ENCODE results near the gene DLG1. TPM values are rescaled to one million over a fixed set of nuclear protein-coding genes. Genes with fewer than 3 reads are reported as not detected.

DLG1 gene
- total and polyA plus RNA-seq, 12 donors: 14.1 to 74.6 (median 58.4) TPM

DNA sequence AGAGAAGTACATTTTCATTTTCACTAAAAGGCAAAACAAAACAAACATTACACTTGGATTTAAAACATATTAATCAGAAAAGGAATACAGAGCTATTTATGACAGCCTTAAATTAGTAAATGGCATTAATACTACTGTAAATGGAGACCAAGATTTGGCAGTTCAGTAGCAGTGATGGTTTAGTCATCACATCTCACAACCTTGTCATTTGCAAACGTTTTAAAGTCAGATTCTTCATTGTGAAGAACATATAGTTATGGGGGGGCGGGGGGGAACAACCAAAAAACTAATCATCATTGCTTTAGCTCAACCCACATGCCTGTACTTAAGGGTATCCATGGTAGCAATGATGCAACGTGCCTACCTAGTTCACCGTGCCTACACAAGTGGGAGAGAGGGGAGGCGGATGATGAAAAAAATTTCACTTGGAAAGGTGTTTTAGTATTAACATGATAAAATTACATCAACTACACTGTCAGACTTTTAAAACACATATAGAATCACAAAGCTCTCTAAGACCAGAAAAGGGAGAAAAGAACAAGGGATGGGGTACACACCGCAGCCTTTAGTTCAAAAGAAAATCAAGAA is 40.1 kb downstream of the DLG1 start:
- WGBS, 4 donors: 58 to 71% (median 65%) methylated on average over 6 of the region's 6 CpGs
- Histone ChIP-seq H3K36me3 (replicated peaks in 1 of 2) (no peaks in the 10 kb centered on the region), H3K9me3 (replicated peaks in 1 of 3) (no peaks in the 10 kb centered on the region), H3K4me1 (replicated peaks in 1 of 2) (no peaks in the 10 kb centered on the region), H3K27ac (no peak overlapping the region), H3K27me3 (no peaks in the 10 kb centered on the region), H3K4me3 (no peak overlapping the region)
- intact Hi-C loops (cut with DNase I): loop anchor here in 1 of 2 donors (5.0 kb wide), 1 partner anchor 254 kb away; no protein-coding TSS in a partner anchor
- no peak for TF ChIP-seq POLR2A (IDR thresholded peaks at IDR 0.05)
- no peak for TF ChIP-seq CTCF (IDR thresholded peaks at IDR 0.05)
- no peak for DNase-seq

GRCh38 chr3:197257711-197258110 is 40.7 kb downstream of the DLG1 start:
- WGBS, 4 donors: 83 to 91% (median 88%) methylated on average over 5 of the region's 5 CpGs
- no peak for TF ChIP-seq CTCF (IDR thresholded peaks at IDR 0.05)
- no peak for TF ChIP-seq POLR2A (IDR thresholded peaks at IDR 0.05)
- H3K27ac ChIP-seq: no peak overlapping the region
- H3K27me3 ChIP-seq: no peaks in the 10 kb centered on the region
- H3K4me1 ChIP-seq (replicated peaks in 1 of 2): no peaks in the 10 kb centered on the region
- DNase-seq: no peak
- intact Hi-C loops (cut with DNase I): loop anchor here in 1 of 2 donors (5.0 kb wide), 1 partner anchor 255 kb away; no protein-coding TSS in a partner anchor
- H3K9me3 ChIP-seq (replicated peaks in 1 of 3): no peaks in the 10 kb centered on the region
- no peak overlapping the region for H3K4me3 ChIP-seq
- H3K36me3 ChIP-seq (replicated peaks in 1 of 2): no peaks in the 10 kb centered on the region

DNA sequence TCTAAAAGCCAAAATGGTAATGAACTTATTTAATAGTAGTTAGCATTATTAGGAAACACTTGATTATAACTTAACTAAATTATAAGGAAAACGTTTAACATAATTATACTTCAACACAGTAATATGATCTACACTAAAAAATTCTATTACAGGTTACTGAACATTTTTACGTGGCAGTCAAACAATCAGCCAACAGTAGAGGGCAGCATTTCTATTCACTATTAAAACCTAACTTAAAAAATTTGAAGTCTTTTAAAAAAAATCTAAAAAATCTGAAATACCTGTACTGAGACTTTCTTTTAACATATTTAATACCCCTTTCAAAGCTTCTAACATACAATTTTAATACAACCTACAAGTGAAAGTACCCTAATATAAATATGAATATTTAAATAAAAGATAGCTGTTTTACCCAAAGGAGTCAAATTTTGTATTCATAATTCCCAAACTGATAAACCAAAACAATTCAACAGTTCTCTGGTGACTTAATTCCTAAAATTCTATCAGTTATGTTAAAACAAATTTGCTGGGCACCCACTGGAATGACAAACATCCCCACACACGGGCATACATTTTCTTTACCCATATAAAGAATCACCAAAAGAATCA is 41.5 kb downstream of the DLG1 start:
- H3K4me3 ChIP-seq: no peak overlapping the region
- intact Hi-C loops (cut with DNase I): loop anchor here in 1 of 2 donors (5.0 kb wide), 1 partner anchor 255 kb away; no protein-coding TSS in a partner anchor
- no peak overlapping the region for H3K27ac ChIP-seq
- TF ChIP-seq CTCF (IDR thresholded peaks at IDR 0.05): peak; percentile 54 to 81 (median 70)
- no peak for TF ChIP-seq POLR2A (IDR thresholded peaks at IDR 0.05)
- H3K4me1 ChIP-seq (replicated peaks in 1 of 2): no peaks in the 10 kb centered on the region
- H3K27me3 ChIP-seq: no peaks in the 10 kb centered on the region
- no peaks in the 10 kb centered on the region for H3K36me3 ChIP-seq (replicated peaks in 1 of 2)
- whole genome bisulfite sequencing, 4 donors: 16 to 25% (median 23%) methylated on average over 3 of the region's 3 CpGs
- peak in 5 of 7 donors; percentile 23 to 62 (median 43) for DNase-seq
- H3K9me3 ChIP-seq (replicated peaks in 1 of 3): no peaks in the 10 kb centered on the region

DNA sequence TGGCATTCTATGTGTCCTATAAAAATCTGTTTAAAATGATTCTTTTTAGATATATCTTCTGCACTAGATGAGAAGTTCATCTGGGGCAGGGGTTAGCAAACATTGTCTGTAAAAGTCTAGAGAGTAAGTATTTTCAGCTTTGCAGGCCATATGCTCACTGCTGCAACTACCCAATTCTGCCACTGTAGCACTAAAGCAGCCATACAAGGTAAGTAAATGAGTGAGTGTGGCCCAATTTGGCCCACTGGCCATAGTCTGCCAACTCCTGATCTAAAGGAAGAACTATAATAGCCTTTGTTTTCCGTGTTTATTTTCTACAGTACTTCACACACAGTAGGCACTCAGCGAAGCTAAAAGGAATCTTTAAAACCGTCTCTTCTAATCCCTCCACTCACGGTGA is 42.3 kb downstream of the DLG1 start:
- Histone ChIP-seq H3K9me3 (replicated peaks in 1 of 3) (no peaks in the 10 kb centered on the region), H3K4me1 (replicated peaks in 1 of 2) (no peaks in the 10 kb centered on the region), H3K36me3 (replicated peaks in 1 of 2) (no peaks in the 10 kb centered on the region), H3K4me3 (no peak overlapping the region), H3K27ac (no peak overlapping the region), H3K27me3 (no peaks in the 10 kb centered on the region)
- no peak for DNase-seq
- no peak for TF ChIP-seq CTCF (IDR thresholded peaks at IDR 0.05)
- no peak for TF ChIP-seq POLR2A (IDR thresholded peaks at IDR 0.05)
- intact Hi-C loops (cut with DNase I): loop anchor here in 1 of 2 donors (5.0 kb wide), 1 partner anchor 256 kb away; no protein-coding TSS in a partner anchor
- WGBS, 4 donors: 82 to 86% (median 84%) methylated on average over 4 of the region's 4 CpGs

Data from adrenal gland (tissue), 12 donors.